PC-9 (cell line): ENCODE measurements around the gene SEC14L6.
"Not testable (repeated sequence)": the region's sequence is repeated elsewhere in the genome, so short reads cannot be mapped to it uniquely, and the experiment has no call there.

Experiments used
- CTCF ChIP-seq: fragments of 200-600 bp; sonication (generic); conservative IDR thresholded peaks from 2 replicates; pipeline ENCODE4 v1.6.1; 2017; ENCODE audit warnings: mixed run types, antibody characterized with exemption, mild to moderate bottlenecking, moderate library complexity
- EZH2 ChIP-seq: fragments of 200-600 bp; sonication (generic); IDR thresholded peaks from 2 replicates; pipeline ENCODE4 v1.8.0; 2017; ENCODE audit warnings: antibody characterized with exemption, low read depth

- TF ChIP-seq CTCF, EZH2: not testable (repeated sequence)
These were observed 5.3 kb upstream of the SEC14L6 start for GRCh38 chr22:30551813-30552212.
